COLO829 (cell line): ENCODE measurements around the gene MLXIP.
A peak's percentile ranks its signal among the peaks of the same experiment; 100 is the strongest.

Experiments used
- DNase-seq: peaks from one replicate; pipeline ENCODE4 v3.0.0; 2012; ENCODE audit warnings: low spot score

MLXIP gene

DNA sequence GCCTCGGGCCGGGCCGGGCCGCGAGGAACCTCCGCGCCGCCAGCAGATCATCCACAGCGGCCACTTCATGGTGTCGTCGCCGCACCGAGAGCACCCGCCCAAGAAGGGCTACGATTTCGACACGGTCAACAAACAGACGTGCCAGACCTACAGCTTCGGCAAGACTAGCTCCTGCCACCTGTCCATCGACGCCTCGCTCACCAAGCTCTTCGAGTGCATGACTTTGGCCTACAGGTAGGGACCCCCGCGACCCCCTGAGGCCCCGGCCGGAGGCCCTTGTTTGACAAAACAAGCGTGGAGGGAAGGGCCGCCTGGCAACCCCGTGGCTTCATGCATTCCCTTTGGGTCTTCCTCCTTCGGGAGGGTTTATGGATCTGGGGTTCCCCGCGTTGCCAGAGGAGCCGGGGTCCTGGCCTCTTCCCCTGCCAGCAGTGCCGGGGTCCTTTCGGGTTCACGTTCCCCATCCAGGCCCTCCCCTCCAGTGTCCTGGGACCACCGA lies 526 bp downstream of the MLXIP start:
- no peak for DNase-seq

DNA sequence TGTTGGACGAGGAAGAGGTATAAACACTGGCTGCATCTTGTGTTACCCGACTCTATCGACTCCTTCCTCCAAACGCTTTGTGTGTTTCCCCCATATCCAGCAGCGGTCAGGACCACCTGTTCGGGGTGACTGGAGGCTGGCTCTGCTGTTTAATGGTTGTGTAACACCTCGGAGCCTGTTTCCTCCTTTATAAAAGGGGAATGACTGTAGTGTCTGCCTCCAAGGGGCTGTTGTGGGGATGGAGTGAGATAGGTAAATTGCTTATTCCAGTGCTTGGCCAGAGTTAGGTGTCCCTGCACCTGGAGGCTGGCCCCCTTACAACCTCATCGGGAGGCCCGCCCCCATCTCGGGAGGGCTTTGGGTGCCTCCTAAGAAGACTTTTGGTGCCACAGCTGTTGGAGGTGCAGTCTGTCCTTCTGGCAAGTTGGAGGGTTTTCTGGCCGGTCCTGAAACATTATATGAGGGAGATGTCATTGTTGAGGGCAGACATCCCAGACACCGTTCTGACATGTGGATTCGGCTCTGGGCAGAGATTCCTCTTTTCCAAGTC lies 1.1 kb downstream of the MLXIP start:
- no peak for DNase-seq

DNA sequence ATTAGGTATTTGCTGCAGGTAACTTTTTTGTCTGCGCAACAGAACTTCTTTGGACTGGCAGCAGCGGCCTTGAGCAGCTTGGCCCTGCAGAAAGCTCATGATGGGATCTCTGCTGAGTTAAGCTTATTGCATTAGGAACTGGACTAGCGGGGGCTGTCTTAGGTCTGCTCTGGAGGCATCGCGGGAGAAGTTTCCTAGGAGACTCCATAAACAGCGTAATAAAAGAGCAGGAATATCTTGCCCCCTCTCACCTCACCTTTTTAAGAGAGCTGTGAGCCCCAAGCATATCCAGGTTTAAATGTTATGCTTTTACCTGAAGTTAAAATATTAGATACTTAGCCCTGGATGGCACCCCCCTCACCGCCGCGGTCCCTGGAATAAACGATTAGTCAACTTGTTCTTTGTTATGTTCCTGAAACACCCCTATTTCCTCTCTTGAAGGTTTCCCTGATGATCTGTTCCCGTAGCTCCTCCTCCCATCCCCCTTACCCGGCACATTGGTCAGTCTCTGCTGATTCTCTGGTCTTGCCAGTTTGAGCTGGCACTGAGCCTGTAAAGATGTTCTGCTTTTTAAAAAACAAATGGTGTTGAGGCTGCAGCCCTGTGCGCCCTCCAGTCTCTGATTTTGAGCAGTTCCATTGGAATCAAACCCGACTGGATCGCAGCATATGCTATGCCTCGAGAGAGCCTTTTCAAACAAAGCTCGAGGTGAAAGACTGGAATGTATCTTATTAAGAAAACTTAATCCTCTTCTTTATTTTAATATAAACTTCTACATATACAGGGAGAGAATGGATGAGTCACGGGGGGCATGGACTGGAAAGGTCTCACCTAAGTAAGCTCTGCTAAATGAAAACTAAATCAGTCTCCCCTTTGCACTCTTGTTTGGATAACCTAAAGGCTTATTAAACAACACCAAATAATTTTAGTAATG lies 1.9 kb downstream of the MLXIP start:
- peak; percentile 67 for DNase-seq

DNA sequence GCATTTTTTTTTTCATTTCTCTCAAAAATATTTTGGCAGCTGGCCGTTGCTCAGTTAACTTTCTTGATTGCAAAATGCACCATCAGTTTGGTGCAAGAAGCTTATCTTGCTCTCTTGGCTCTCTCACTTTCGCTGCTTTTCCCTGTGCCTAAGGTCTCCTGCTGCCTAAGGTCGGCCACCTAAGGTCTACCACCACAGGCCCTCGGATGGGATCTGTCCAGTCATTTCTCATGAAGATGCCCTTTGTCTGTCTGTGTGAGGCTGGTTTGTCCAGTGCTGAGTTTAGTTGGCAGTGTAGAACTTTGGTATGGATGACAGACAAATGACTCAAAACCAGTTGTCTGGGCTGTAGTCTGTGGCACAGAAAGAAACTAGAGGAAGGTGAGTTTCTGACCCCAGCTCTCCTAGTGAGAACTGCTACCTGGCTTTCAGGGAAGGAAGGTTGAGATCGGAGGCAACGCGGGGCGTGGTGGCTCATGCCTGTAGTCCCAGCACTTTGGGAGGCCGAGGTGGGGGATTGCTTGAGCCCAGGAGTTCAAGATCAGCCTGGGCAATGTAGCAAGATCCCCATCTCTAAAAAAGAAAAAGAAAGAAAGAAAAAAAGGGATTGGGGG lies 2.6 kb downstream of the MLXIP start:
- peak; percentile 56 for DNase-seq

DNA sequence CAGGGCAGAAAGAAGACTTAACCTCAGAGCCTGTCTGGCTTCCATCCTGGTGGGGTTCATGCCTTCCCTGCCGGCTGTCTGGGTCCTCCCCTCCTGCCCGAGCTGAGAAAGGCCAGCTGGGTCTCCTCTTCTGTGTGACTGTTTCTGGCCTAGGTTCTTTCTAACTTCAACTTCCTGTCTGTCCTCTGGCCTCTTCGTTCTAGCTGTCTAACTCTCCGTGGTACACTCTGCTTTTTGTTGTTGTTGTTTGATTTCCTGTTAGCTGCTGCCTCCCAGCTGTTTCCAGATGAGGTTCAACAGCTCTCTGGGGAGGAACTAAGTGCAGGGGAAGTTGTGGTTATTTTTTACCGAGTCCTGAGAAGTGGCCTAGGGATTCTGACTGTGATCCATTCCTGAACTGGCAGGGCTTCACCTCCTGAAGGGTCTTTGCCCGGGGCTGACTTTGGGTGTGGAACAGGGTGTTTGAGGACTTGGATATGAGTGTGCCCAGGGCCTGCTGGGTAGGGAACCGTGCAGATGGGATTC lies 3.2 kb downstream of the MLXIP start:
- DNase-seq = no peak

DNA sequence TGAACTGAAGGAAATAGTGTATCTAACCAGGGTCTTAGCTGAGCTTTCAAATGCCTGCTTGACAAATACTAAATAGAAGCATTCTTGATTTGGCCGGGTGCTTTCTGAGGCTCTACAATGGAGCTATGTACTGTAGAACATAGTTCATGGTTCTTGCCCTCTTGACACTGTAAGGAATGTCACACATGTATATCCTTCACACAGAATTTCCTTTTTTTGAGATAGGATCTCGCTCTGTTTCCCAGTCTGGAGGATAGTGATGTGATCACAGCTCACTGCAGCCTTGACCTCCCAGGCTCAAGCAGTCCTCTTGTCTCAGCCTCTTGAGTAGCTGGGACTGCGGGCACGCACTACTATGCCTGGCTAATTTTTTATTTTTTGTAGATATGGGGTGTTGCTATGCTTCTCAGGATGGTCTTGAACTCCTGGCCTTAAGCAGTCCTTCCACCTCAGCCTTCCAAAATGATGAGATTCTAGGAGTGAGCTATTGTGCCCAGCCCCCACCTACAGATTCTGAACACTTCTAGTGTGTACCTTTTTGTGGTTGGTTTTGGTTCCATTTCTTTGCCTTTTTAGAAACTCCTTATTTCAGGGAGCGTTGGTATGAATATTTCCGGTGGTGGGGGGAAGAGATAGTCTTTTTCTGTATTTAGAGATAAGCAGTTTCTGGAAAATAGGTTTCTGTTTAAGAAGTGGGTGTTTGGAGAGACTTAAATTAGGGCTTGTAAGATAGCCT lies 4.2 kb downstream of the MLXIP start:
- no peak for DNase-seq

DNA sequence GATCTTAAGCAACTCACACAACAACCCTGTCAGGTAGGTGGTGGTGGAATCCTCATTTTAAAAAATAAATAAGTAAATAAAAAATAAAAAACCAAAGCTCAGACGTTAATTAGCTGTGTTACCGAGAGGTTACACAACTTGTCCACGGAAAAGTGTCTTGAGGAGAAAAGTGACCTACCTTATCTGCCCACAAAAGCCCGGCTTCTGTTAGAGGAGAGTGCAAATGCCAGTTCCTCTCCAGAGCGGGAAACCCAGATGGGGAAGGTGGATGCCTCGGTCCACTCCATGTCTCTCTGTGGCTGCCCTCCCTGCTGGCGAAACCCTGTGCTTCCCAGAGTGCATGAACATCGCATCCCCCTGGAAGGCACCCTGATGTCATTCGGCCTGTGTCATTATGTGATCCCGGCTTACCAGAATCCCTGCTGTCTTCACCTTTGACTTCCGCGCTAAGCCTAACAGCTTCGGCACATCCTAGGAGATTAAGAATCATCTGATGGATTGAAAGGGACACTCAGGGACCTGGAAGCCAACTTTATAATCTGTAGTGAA lies 6.4 kb downstream of the MLXIP start:
- DNase-seq = no peak

DNA sequence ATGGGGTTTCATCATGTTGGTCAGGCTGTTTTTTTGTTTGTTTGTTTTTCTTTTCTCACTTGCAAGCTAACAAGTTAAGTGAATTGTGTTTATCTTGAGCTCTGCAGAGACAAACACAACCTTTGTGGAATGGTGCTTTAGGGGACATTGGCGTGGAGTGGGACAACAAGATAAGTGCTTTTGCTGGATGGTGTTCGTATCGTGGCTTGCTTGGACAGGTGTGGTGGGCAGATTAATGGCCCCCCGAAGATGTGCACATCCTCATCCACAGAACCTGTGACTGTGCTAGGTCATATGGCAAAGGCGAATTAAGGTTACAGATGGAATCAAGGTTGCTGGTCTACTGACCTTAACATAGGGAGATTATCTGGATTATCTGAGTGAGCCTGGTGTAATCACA lies 7.0 kb downstream of the MLXIP start:
- DNase-seq = no peak

DNA sequence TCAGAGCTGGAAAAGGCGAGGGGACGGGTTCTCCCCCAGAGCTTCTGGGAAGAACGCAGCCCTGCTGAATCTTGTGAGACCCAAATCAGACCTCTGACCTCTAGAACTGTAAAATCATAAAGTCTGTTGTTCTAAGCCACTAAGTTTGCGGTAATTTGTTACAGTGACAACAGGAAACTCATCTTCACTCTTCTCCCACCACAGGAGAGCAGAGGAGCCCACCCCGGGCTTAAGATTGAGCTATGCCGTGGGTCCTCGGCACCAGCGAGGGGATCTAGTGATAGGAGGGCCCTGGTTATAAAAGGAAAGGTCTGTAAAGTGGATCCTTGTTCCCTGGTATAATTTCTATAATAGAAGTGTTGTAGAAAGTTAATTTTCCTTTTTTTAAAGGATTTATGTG lies 7.6 kb downstream of the MLXIP start:
- DNase-seq = no peak

DNA sequence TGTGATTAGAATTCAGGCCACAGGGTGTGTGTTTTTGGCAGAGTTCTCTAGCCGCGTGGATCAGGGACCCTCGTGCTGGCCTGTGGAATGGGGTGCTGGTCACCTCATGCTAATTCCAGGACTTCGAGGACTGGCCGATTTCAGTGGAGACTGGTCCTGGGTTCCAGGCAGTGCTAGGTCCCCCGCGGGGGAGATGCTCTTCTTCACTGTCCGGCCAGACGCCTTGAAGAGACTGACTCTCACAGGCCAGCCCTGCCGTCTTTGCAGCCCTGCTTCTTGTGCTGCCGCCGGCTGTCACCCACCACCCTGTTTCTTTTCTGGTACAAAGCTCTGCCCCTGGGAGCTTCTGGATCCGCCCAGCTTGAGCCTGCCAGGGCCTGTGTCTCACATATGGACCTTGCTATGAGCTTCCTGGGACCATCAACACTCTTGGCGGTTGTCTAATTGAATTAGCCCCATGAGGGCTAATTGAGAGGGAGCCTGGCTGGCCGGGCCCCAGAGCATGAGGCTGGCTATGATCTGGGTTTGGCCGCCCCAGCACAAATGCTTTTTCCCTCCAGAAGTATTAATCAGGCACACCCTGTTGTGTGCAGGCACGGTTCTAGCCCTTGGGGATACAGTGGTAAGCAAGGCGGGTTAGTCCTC lies 8.2 kb downstream of the MLXIP start:
- DNase-seq = no peak

DNA sequence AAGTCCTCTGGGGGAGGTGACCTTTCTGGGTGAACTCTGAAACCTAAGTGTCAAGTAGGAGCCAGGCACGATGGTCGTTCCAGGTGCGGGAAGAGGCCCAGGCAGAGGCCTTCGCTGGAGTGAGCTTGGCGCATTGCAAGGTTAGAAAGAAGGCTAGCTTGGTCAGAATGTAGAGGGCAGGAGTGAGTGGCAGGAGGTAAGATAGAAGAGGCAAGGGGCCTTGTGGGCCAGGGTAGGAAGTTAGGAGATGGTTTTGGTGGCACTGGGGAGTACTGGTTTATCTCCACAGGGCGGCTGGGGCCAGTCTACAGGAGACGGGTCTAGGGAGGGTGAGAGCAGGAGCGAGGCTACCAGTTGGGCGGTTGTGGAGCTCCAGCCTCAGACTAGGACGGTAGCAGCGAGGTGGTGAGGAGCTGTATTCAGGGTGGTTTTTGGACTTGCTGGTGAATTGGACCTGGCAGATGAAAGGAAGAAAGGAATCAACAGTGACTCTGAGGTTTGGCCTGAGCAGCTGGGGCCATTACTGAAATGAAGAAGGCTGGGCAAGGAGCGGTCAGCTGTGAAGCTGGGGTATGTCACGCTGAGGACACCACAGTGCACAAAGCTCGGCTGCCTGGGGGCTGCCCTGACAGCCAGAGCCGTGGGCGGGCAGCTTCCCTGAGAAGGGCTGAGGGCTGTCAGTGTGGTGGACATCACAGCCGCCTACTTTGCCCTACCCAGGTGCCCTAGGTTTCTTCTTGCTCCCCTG lies 9.0 kb downstream of the MLXIP start:
- no peak for DNase-seq

DNA sequence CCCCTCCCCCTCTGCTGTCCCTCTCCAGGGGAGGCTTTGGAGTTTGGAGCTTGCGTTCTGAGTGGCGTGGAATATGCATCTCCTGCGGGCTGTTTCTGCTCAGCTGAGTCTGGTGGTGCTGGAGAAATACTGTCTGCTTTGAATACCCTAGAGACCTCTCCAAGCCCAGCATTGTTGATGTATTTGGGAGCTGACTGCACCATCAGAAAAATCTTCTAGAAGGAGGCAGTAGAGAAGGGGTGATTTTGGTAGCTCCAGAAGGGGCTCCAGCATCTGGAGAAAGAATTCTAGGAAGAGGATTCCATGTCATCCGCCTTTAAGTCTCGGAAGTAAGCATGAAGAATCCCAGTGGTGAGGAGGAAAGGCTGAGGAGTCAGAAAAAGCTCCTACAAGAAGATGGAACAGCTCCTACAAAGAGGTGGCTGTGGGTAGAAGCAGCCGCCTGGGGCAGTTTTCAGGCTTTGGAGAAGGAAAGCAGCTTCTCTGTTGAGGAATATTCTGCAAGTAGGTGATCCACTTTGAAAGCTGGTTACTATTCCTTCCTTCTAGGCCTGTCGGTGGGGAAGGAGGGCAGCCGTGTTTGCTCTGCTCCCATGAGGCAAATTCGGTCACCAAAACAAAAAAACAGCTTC lies 9.7 kb downstream of the MLXIP start:
- no peak for DNase-seq

DNA sequence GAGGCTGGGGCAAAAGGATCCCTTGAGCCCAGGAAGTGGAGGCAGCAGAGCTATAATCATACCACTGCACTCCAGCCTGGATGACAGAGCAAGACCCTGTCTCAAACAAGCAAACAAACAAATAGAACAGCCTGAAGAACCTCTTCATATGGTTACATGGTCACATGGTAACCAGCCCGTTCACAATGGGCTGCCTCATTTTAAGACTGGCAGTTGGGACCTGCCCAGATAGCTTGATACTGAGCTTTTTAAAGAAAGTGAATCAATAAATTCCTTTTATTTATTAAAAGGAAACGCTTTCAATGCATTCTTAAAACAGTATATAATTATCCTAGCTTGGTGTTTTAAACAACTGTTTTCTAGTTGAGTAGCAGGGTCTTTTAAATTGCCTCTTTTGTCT lies 10.5 kb downstream of the MLXIP start:
- DNase-seq = no peak

DNA sequence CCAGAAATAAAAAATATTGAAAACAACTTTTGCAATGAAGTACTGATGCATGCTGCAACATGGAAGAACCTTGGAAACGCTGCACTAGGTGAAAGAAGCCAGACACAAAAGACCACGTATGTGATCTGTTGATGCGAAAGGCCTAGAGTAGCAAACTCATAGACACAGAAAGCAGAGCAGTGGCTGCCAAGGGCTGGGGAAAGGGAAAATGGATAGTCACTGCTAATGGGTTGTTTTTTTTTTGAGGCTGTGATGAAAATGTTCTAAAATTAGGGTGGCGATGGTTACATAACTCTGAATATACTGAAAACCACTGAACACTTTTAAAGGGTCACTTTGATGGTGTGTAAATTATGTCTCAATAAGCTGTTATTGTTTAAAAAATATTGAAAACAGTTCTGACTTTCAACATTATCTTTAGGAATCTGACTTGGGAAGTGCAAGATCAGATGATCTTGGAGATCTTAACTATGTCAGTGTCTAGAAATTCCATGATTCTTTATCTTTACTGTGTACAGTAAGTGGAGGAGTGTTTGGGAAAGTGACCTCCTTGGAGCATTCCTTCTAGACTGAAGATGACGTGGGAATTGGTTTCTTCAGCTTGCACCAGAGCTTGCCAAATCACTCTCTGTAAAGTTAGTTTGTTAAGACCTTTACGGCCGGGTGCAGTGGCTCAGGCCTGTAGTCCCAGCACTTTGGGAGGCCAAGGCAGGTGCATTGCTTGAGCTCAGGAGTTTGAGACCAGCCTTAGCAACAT lies 12.4 kb downstream of the MLXIP start:
- no peak for DNase-seq

DNA sequence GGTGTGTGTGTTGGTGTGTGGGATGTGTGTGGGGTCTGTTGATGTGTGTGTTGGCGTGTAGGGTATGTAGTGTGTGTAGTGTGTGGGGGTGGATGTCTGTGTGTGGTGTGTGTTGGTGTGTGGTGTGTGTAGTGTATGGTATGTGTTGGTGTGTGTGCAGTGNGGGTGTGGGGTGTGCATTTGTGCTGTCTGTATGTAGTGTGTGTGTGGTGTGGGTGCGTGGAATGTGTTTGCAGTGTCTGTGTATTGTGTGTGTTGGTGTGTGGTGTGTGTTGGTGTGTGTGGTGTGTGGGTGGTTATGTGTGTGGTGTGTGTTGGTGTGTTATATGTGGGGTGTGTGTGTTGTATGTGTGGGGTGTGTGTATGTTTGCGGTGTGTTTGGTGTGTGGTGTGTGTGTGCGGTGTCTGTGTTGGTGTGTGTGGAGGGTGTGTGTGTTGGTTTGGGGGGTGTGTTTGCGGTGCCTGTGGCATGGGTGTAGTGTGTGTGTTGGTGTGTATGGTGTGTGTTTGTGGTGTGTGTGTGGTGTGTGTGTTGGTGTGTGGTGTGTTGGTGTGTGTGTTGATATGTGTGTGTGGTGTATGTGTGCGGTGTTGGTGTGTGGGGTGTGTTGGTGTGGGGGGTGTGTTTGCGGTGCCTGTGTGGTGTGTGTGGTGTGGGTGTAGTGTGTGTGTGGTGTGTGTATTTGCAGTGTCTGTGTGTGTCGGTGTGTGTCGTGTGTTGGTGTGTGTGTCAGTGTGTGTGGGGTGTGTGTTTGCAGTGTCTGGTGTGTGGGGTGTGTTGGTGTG lies 14.7 kb downstream of the MLXIP start:
- no peak for DNase-seq

DNA sequence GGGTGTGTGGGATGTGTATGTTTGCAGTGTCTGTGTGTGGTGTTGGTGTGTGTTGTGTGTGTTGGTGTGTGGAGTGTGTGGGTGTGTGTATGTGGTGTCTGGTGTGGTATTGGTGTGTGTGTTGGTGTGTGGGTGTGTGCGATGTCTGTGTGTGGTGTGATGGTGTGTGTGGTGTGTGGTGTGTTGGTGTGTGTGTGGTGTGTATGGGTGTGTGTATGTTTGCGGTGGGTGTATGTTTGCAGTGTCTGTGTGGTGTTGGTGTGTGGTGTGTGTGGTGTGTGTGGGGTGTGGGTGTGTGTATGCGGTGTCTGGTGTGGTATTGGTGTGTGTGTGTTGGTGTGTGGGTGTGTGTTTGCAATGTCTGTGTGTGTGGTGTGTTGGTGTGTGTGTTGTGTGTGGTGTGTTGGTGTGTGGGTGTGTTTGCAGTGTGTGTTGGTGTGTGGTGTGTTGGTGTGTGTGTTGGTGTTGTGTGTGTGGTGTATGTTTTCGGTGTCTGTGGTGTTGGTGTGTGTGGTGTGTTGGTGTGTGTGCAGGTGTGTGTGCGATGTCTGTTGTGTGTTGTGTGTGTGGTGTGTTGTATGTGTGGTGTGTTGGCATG lies 15.7 kb downstream of the MLXIP start:
- DNase-seq = no peak

DNA sequence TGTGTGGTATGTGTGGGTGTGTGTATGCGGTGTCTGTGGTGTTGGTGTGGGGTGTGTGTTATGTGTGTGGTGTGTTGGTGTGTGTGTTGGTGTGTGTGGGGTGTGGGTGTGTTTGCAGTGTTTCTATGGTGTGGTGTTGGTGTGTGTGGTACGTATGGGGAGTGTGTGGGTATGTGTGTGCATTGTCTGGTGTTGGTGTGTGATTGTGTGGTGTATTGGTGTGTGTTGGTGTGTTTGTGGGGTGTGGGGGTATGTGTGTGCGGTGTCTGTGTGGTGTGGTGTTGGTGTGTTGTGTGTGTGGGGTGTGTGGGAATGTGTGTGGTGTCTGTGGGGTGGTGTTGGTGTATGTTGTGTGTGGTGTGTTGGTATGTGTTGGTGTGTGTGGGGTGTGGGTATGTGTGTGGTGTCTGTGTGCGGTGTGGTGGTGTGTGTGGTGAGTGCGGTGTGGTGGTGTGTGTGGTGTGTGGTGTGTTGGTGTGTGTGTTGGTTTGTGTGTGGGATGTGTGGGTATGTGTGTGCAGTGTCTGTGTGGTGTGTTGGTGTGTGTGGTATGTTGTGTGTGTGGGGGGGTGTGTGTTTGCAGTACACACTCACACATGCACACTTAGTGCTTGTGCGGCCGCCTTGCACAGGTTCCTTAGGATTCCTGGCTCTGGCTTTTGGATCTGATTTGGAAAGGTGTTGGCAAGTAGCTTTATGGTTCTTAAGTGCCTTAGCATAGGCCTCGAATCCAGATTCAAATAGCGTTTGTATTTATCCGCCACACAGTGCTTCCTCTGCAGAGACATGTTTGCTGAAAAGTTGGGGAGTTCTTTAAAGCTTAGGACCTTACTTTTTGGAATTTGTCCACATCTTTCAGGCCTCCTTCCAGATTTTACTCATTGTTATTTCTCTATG lies 16.4 kb downstream of the MLXIP start:
- no peak for DNase-seq
